Keratinocyte (primary cell): Measurements from ENCODE around the gene ROMO1.

Experiments used
- EZH2 ChIP-seq: IDR thresholded peaks from one replicate; pipeline ENCODE4 v1.6.1; 2012; ENCODE audit warnings: inconsistent platforms, mild to moderate bottlenecking, low read length, moderate library complexity
- TF ChIP-seq, protein P1 (sequence below), 3 experiments: IDR thresholded peaks in 1 of 3; conservative IDR thresholded peaks in 1 of 3; optimal IDR thresholded peaks in 1 of 3; 2 replicates in 2 of 3; 3 replicates in 1 of 3; pipeline versions ENCODE3 to v1.5.1; 2011; ENCODE audit warnings: low read length in 3 of 3, mild to moderate bottlenecking in 3 of 3, moderate library complexity in 2 of 3, control low read depth in 1 of 3, inconsistent platforms in 1 of 3; ENCODE audit not compliant: insufficient read depth in 2 of 3; ENCODE audit errors: extremely low read depth in 1 of 3

DNA sequence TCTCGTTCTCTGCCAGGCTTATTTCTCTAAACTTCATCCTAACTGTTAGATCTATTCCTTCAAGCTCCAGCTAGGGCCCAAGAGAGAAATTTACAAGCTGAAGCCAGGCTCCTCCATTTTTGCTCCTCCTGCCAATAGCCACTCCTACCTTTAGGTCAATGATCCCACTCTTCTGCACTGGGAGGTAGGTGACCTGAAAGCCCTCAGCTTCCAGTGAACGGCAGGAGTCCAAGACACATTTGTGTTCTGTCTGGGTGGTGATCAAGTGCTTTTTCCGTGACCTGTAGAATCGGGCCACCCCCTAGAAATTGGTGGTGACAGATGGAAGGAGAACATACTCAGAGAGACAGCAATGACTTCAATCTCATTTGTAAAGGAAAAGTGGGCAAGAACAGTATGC is 8.9 kb upstream of the ROMO1 start:
- no peak for TF ChIP-seq EZH2
- TF ChIP-seq, protein P1, sequence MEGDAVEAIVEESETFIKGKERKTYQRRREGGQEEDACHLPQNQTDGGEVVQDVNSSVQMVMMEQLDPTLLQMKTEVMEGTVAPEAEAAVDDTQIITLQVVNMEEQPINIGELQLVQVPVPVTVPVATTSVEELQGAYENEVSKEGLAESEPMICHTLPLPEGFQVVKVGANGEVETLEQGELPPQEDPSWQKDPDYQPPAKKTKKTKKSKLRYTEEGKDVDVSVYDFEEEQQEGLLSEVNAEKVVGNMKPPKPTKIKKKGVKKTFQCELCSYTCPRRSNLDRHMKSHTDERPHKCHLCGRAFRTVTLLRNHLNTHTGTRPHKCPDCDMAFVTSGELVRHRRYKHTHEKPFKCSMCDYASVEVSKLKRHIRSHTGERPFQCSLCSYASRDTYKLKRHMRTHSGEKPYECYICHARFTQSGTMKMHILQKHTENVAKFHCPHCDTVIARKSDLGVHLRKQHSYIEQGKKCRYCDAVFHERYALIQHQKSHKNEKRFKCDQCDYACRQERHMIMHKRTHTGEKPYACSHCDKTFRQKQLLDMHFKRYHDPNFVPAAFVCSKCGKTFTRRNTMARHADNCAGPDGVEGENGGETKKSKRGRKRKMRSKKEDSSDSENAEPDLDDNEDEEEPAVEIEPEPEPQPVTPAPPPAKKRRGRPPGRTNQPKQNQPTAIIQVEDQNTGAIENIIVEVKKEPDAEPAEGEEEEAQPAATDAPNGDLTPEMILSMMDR (optimal IDR thresholded peaks at IDR 0.05 in 1 of 3, IDR thresholded peaks at IDR 0.05 in 1 of 3, conservative IDR thresholded peaks at IDR 0.05 in 1 of 3; ENCODE audit: extremely low read depth in 1 of 3, insufficient read depth in 2 of 3, low read length in 3 of 3), result no peak
